Activated CD4-positive, alpha-beta T cell treated with anti-CD3 and anti-CD28 coated beads for 36 hours (primary cell): ENCODE data around the gene KRTAP2-1. TPM values are rescaled to one million over a fixed set of nuclear protein-coding genes. Genes with fewer than 3 reads are reported as not detected.
"Not testable (repeated sequence)": the region's sequence is repeated elsewhere in the genome, so short reads cannot be mapped to it uniquely, and the experiment has no call there.

Experiments used
- ATAC-seq: fragments of 200-7000 bp; cut with Tn5 transposase; one replicate; pipeline ENCODE4 v1.10.0; 2021; ENCODE audit warnings: mild to moderate bottlenecking, moderate library complexity
- CTCF ChIA-PET: fragments of 350-600 bp; sonication (Branson Sonifier 250); formaldehyde crosslinking; loops from one replicate; lab custom pipeline; 2021; ENCODE audit warnings: antibody characterized with exemption; lab: Charles Lee
- POLR2A ChIA-PET: fragments of 350-600 bp; sonication (Branson Sonifier 250); formaldehyde crosslinking; loops from one replicate; lab custom pipeline; 2021; ENCODE audit warnings: antibody characterized with exemption, inconsistent platforms; lab: Charles Lee
- DNase-seq: peaks from one replicate; pipeline ENCODE4 v3.0.0-alpha.2; 2020
- H3K27ac Mint-ChIP-seq: one replicate; pipeline ENCODE4 v1.8.0; 2021; ENCODE audit warnings: mixed read lengths
- H3K27me3 Mint-ChIP-seq: one replicate; pipeline ENCODE4 v1.8.0; 2021; ENCODE audit warnings: mixed read lengths
- H3K36me3 Mint-ChIP-seq: one replicate; pipeline ENCODE4 v1.8.0; 2021; ENCODE audit warnings: low read depth, mixed read lengths
- H3K4me1 Mint-ChIP-seq: one replicate; pipeline ENCODE4 v1.8.0; 2021; ENCODE audit warnings: mixed read lengths
- H3K4me3 Mint-ChIP-seq: one replicate; pipeline ENCODE4 v1.8.0; 2021; ENCODE audit warnings: mild to moderate bottlenecking, moderate library complexity, mixed read lengths
- H3K9me3 Mint-ChIP-seq: one replicate; pipeline ENCODE4 v1.8.0; 2021; ENCODE audit warnings: low read depth, mixed read lengths
- intact Hi-C, 2 experiments: fragments of 100-400 bp; cut with DNase I in 1 of 2; cut with micrococcal nuclease in 1 of 2; formaldehyde crosslinking; loops; one replicate each; pipeline versions ENCODE4 v1.14.2 to v1.15.1; 2022 to 2024; cut with DNase I, micrococcal nuclease
- total RNA-seq, 2 experiments: library from RNA; stranded (reverse); gene quantifications; one replicate each; pipeline ENCODE4 v1.2.3, GENCODE V29; 2021

Gene KRTAP2-1
- total RNA-seq, 2 experiments from 2014 or later: not detected

- no peaks in the 10 kb centered on the region for H3K4me1 Mint-ChIP-seq
- peaks cover 15% of the 10 kb centered on the region for H3K27me3 Mint-ChIP-seq
- DNase-seq (no peak), ATAC-seq (no peak)
- intact Hi-C loops: no loop called here
- peaks cover 4% of the 10 kb centered on the region for H3K9me3 Mint-ChIP-seq
- no peaks in the 10 kb centered on the region for H3K36me3 Mint-ChIP-seq
- ChIA-PET CTCF (no interaction called here), POLR2A (no interaction called here)
- no peak overlapping the region for H3K27ac Mint-ChIP-seq
- H3K4me3 Mint-ChIP-seq: no peak overlapping the region
Observed at GRCh38 chr17:41054025-41054424, 6.9 kb upstream of the KRTAP2-1 start.

GRCh38 chr17:41052566-41052965 is 5.5 kb upstream of the KRTAP2-1 start:
- ATAC-seq: no peak
- Mint-ChIP-seq H3K4me3 (no peak overlapping the region), H3K27me3 (peaks cover 16% of the 10 kb centered on the region), H3K36me3 (no peaks in the 10 kb centered on the region), H3K4me1 (no peaks in the 10 kb centered on the region), H3K9me3 (peaks cover 3% of the 10 kb centered on the region), H3K27ac (no peak overlapping the region)
- POLR2A ChIA-PET: no interaction called here
- DNase-seq: no peak
- intact Hi-C loops: no loop called here
- CTCF ChIA-PET: no interaction called here

DNA sequence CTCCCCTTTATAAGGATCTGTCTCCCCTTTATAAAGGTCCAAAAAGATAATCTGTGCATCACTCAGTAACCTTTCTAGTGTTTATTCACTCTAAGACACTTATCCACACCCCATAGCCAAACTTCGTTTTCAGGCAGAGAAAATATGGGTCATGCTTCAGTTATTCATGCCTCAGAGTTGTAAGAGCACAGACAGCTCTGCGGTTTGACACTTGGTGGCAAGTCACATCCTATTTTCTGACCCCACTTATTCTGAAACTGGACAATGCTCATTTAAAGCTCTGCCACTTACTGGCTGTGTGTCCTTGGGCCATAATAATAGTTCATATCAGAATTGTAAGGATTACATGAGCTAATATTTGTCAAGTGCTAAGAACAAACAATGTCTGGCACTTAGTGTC is 2.0 kb upstream of the KRTAP2-1 start:
- CTCF ChIA-PET: no interaction called here
- no peak overlapping the region for H3K4me3 Mint-ChIP-seq
- DNase-seq (no peak), ATAC-seq (no peak)
- no peaks in the 10 kb centered on the region for H3K4me1 Mint-ChIP-seq
- H3K36me3 Mint-ChIP-seq: no peaks in the 10 kb centered on the region
- intact Hi-C loops: no loop called here
- no peak overlapping the region for H3K27ac Mint-ChIP-seq
- POLR2A ChIA-PET: no interaction called here
- H3K27me3 Mint-ChIP-seq: peaks cover 21% of the 10 kb centered on the region
- H3K9me3 Mint-ChIP-seq: no peaks in the 10 kb centered on the region

GRCh38 chr17:41048441-41048840 is 1.3 kb upstream of the KRTAP2-1 start:
- POLR2A ChIA-PET: no interaction called here
- CTCF ChIA-PET: no interaction called here
- DNase-seq (no peak), ATAC-seq (no peak)
- Mint-ChIP-seq H3K4me3 (no peak overlapping the region), H3K36me3 (no peaks in the 10 kb centered on the region), H3K9me3 (peaks cover 4% of the 10 kb centered on the region), H3K4me1 (no peaks in the 10 kb centered on the region), H3K27me3 (peaks cover 21% of the 10 kb centered on the region), H3K27ac (no peak overlapping the region)
- intact Hi-C loops: no loop called here

DNA sequence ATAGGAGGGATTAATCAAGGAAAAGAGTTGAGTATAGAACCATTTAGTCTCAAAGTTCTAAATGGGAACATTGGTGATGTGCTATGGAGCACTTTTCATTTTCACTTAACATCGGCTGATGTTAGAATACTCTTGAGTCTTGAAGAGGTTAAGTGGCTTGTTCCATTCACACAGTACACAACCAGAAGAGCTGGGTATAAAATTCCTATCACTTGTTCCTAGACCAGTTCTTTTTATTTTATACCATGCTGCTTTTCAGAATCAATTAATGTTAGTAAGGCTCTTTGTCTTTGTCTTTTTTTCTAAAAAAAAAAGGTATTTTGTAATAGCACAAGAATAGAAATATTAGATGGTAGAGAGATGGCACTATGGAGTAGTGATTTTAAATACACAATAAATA is 4.2 kb downstream of the KRTAP2-1 start:
- peaks cover 5% of the 10 kb centered on the region for H3K9me3 Mint-ChIP-seq
- H3K4me1 Mint-ChIP-seq: no peaks in the 10 kb centered on the region
- H3K36me3 Mint-ChIP-seq: no peaks in the 10 kb centered on the region
- intact Hi-C loops: no loop called here
- no peak for DNase-seq
- peaks cover 12% of the 10 kb centered on the region for H3K27me3 Mint-ChIP-seq
- H3K4me3 Mint-ChIP-seq: no peak overlapping the region
- ATAC-seq: no peak
- POLR2A ChIA-PET: no interaction called here
- no peak overlapping the region for H3K27ac Mint-ChIP-seq
- CTCF ChIA-PET: no interaction called here

GRCh38 chr17:41040783-41041571 is 6.1 kb downstream of the KRTAP2-1 start, which contains the start of gene KRTAP1-1:
Gene KRTAP1-1 (minus strand): TSS chr17:41041450. CDS start chr17:41041397, 53 bp downstream.
- DNase-seq, H3K9me3 Mint-ChIP-seq, H3K4me1 Mint-ChIP-seq, intact Hi-C loops, H3K36me3 Mint-ChIP-seq, H3K27me3 Mint-ChIP-seq, H3K4me3 Mint-ChIP-seq, POLR2A ChIA-PET, H3K27ac Mint-ChIP-seq, ATAC-seq: not testable (repeated sequence)
- CTCF ChIA-PET: interaction anchor here (0.5 kb wide), 1 partner anchor 28 kb away, joined by 3 read pairs; no protein-coding TSS in a partner anchor

DNA sequence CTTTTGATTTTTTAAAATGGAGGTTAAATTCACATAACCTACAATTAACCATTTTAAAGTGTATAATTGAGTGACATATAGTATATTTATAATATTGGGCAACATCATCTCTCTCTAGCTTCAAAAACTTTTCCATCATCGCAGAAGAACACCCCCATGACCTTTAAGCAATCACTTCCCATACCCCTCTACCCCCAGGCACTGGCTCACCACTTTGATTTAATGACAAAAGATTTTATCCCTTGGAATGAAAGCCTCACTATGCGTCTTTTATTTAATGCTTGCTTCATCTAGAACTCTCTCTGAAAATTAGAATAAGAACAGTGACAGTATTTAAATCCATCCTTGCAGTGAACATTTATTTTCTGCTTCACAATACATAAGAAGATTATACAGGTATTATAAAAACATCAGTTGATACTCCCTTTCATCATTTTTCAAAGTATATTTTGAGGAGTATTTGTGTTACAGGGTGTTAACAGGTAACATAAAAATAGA is 9.2 kb downstream of the KRTAP2-1 start:
- H3K27ac Mint-ChIP-seq: no peak overlapping the region
- H3K9me3 Mint-ChIP-seq: no peaks in the 10 kb centered on the region
- DNase-seq (no peak), ATAC-seq (no peak)
- ChIA-PET CTCF (interaction anchor here (1.1 kb wide), 1 partner anchor 36 kb away, joined by 3 read pairs; no protein-coding TSS in a partner anchor), POLR2A (no interaction called here)
- no peaks in the 10 kb centered on the region for H3K4me1 Mint-ChIP-seq
- no peak overlapping the region for H3K4me3 Mint-ChIP-seq
- H3K36me3 Mint-ChIP-seq: no peaks in the 10 kb centered on the region
- peaks cover 3% of the 10 kb centered on the region for H3K27me3 Mint-ChIP-seq
- intact Hi-C loops: no loop called here

- DNase-seq, intact Hi-C loops, CTCF ChIA-PET, H3K27ac Mint-ChIP-seq, POLR2A ChIA-PET, H3K27me3 Mint-ChIP-seq, H3K4me3 Mint-ChIP-seq, ATAC-seq, H3K4me1 Mint-ChIP-seq, H3K36me3 Mint-ChIP-seq, H3K9me3 Mint-ChIP-seq: not testable (repeated sequence)
Observed at GRCh38 chr17:41034346-41034935, 12.7 kb downstream of the KRTAP2-1 start, which contains the start of gene KRTAP1-3. Gene KRTAP1-3 (minus strand): TSS chr17:41034874. CDS start chr17:41034821, 53 bp downstream.

DNA sequence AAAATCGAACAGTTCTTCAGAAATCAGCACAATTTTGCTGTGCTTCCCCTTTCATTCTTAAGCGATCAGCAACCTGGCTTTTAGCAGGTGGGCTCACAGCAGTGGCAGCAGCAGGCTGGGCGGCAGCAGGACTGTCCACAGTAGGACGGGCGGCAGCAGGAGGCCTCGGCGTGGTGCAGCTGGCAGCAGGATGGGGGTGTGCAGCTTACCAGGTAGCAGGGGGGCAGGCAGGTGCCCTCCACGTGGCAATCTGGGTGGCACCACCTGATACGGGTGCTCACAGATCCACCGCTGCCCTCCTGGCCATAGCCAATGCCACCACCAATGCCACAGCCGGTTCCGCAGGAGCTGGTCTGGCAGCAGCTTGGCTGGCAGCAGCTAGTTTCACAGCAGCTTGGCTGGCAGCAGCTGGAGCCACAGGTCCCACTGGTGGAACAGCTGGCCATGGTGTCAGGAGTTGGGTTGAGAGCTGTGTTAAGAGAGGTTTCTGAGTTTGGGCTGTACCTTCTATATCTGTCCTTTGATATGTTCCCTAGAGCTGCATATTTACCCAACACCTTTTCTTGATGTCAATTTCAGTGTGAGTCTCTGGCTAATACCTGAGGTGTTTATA is 17.4 kb downstream of the KRTAP2-1 start, which contains the start of gene KRTAP1-4:
Gene KRTAP1-4 (minus strand): TSS at position 563 of the 613 bp plus-strand sequence. CDS start 117 bp downstream, at position 446.
- no peak within 1 kb of the TSS for H3K27ac Mint-ChIP-seq
- POLR2A ChIA-PET: no interaction called here
- H3K4me3 Mint-ChIP-seq: no peak within 1 kb of the TSS
- no peaks in the 10 kb centered on the region for H3K9me3 Mint-ChIP-seq
- DNase-seq (no peak), ATAC-seq (no peak)
- no peaks in the 10 kb centered on the region for H3K4me1 Mint-ChIP-seq
- no peaks in the 10 kb centered on the region for H3K36me3 Mint-ChIP-seq
- intact Hi-C loops: no loop called here
- CTCF ChIA-PET: interaction anchor here (0.7 to 2.4 kb wide), 4 partner anchors 11 to 145 kb away, joined by 4 to 7 read pairs (median 4); partner anchors contain the start of gene KRT20
- peaks cover 11% of the 10 kb centered on the region for H3K27me3 Mint-ChIP-seq

- ChIA-PET POLR2A (no interaction called here), CTCF (no interaction called here)
- DNase-seq (no peak), ATAC-seq (no peak)
- H3K27ac Mint-ChIP-seq: no peak within 1 kb of the TSS
- H3K4me3 Mint-ChIP-seq: no peak within 1 kb of the TSS
- peaks cover 9% of the 10 kb centered on the region for H3K27me3 Mint-ChIP-seq
- no peaks in the 10 kb centered on the region for H3K9me3 Mint-ChIP-seq
- intact Hi-C loops: no loop called here
- no peaks in the 10 kb centered on the region for H3K4me1 Mint-ChIP-seq
- H3K36me3 Mint-ChIP-seq: no peaks in the 10 kb centered on the region
Observed at GRCh38 chr17:41026715-41027471, 20.2 kb downstream of the KRTAP2-1 start, which contains the start of gene KRTAP1-5. Gene KRTAP1-5 (minus strand): TSS chr17:41027208. CDS start chr17:41027155, 53 bp downstream.

GRCh38 chr17:41024697-41025096 is 22.4 kb downstream of the KRTAP2-1 start:
- ChIA-PET CTCF (interaction anchor here (0.7 to 1.7 kb wide), 2 partner anchors 10 to 19 kb away, joined by 3 to 6 read pairs; no protein-coding TSS in a partner anchor), POLR2A (no interaction called here)
- DNase-seq: no peak
- Mint-ChIP-seq H3K4me3 (no peak overlapping the region), H3K27ac (no peak overlapping the region), H3K36me3 (no peaks in the 10 kb centered on the region), H3K4me1 (no peaks in the 10 kb centered on the region), H3K27me3 (peaks cover 7% of the 10 kb centered on the region), H3K9me3 (peaks cover 4% of the 10 kb centered on the region)
- no peak for ATAC-seq
- intact Hi-C loops: no loop called here
